Measurements from ENCODE around the gene MAGI1. TPM values are rescaled to one million over a fixed set of nuclear protein-coding genes. Genes with fewer than 3 reads are reported as not detected.
"Not testable (repeated sequence)": the region's sequence is repeated elsewhere in the genome, so short reads cannot be mapped to it uniquely, and the experiment has no call there.

Gene MAGI1
- total RNA-seq, 1 donor from 2014 or later = 13.7 TPM

- no peak for ATAC-seq
These were observed 424.1 kb downstream of the MAGI1 start for GRCh38 chr3:65614585-65614984.

DNA sequence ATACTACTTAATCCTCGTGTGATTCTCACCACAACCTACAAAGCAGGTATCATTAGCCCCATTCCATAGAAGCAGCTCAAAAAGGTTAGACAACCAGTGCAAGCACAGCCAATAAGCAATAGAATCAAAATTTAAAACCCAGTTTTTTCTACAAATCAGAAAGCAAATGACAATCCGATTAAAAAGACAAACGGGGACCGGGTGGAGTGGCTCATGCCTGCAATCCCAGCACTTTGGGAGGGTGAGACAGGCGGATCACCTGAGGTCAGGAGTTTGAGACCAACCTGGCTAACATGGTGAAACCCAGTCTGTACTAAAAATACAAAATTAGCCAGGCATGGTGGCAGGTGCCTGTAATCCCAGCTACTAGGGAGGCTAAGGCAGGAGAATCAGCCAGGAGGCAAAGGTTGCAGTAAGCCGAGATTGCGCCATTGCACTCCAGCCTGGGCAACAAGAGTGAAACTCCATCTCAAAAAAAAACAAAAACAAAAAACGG lies 430.7 kb downstream of the MAGI1 start:
- not testable (repeated sequence) for ATAC-seq

GRCh38 chr3:65607101-65607500 lies 431.6 kb downstream of the MAGI1 start:
- ATAC-seq = peak; percentile 42

DNA sequence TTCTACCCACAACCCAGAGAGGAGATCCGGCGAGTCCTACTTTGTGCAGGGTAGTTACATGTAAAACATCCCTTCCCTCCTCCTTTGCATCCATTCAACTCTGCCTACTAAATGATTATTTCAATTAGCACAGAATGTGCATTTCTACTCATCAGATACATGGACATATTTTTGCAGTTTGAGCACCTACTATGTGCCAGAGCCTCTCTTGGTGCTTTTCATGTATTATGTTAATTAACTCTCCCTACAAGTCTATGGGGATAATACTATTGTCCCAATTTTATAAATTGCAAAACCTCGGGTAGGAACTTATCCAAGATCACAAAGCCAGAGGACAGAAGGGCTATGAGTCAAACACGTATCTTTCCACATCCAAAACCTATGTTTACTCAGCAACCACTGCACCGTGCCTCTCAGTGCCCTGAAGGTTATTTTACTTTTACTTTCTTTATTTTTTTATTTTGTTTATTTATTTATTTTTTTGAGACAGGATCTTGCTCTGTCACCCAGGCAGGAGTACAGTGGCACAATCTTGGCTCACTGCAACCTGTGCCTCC lies 432.8 kb downstream of the MAGI1 start:
- peak; percentile 75 for ATAC-seq

DNA sequence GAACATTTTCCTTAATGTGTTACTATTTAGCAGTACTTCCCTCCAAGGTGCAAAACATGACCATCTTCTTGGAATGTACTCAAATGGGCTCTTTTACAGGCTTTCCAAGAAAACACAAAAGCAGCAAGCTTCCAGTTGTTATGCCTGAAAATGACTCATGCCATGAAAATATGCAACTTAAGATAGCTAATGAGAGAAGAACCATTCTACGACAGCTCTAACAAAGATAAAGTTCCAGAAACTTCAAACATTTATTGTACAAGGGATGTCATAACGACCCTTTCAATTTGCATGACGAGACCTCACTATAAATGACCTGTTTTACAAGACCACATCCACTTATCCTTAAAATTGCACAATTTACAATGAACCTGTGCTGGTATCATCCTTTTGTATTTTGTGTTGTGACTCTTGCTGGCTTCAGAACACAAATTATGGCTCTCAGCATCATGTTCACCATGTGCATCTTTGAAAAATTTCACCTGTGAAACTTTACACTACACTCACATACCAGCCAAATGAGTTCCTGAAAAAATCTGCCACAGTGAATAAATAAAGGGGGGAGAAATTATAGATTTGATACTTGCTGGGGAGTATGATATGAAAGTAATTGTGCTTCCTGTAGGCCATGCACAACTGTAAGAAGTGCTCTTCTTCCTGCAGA lies 433.7 kb downstream of the MAGI1 start:
- ATAC-seq = no peak

DNA sequence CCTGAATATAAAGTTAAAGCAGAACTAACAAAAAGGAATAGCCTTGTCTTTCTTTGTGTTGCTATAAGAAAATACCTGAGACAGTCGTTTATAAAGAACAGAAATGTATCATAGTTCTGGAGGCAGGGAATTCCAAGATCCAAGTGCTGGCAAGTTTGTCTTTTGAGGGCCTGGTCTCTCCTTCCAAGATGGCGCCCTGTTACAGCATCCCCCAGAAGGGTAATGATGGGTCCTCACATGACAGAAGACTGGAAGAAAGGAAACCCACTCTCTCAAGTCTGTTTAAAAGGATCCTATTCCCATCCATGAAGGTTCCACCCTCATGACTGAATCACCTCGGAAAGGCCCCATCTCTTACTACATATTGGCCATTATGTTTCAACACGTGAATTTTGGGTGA lies 435.1 kb downstream of the MAGI1 start:
- ATAC-seq = no peak

DNA sequence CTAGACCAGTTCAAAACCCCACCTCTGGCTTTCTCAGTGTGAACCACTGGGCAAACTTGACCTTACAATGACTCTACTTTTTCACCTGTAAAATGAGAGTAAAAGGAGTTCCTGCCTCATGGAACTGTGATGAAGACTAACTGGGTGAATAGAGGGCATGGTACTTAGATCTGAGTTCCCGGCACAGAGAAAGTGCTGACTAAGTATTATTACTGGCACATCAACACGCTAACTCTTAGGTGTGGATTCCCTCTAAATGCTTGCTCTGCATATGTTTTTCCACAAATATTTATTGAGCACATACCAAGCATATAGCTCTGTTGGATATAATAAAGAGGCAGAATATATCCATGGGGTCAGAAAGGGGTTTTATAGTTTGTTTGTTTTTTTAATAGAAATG lies 437.8 kb downstream of the MAGI1 start:
- ATAC-seq = no peak

DNA sequence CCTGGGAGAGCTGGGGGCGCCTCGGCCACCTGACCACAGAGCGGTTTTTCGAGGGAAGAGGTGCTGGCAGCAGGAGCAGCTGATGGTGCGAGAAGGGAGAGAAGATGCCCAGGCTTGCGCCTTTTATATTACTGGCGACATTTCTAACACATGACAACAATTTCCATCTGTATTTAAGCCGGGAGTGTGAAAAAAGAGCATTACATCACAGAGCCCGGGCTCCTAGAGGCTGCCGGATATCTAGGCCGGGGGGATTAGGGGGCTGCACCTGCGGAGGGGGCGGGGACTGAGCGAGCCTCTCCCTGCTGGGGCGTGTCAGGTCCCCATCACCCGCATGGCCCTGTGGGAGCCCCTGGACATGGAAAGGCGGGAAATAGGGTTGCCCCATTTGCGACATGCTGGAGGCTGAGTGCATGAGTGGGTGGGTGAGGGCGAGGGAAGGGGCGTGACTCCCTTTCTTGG lies 440.7 kb downstream of the MAGI1 start:
- ATAC-seq = no peak

DNA sequence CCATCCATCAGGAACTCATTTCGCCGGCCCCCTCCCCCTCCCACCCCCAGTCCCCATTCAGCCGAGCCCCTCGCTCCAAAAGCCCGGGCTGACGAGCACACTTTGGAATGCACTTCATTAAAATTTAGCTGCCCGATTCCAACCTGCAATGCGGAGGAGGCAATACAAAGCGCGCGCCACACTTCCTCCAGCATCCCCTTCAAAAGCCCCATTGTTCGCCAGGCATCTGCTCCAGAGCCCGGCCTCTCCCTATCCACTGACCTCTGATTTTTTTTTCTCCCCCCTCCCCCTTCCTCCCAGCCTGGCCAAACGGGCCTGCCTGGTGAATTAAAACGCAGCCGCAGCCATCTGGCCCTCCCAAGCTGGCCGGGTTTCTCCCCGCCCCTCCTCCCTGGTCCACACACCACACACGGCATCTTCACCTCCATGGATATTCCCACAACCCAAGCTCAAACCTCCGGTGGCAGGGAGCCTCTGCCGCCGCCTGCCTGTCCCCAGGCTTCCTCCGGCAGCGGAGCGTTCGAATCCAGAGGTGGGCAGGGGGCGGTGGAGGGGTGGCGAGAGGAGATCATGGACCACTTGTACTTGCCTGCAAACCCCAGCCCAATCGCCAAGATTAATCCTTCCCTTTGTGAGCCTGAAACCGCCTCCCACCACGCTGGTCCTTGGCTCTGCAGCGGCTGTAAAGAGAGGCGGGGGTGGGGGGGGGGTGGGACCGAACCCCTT lies 441.3 kb downstream of the MAGI1 start:
- ATAC-seq = no peak

DNA sequence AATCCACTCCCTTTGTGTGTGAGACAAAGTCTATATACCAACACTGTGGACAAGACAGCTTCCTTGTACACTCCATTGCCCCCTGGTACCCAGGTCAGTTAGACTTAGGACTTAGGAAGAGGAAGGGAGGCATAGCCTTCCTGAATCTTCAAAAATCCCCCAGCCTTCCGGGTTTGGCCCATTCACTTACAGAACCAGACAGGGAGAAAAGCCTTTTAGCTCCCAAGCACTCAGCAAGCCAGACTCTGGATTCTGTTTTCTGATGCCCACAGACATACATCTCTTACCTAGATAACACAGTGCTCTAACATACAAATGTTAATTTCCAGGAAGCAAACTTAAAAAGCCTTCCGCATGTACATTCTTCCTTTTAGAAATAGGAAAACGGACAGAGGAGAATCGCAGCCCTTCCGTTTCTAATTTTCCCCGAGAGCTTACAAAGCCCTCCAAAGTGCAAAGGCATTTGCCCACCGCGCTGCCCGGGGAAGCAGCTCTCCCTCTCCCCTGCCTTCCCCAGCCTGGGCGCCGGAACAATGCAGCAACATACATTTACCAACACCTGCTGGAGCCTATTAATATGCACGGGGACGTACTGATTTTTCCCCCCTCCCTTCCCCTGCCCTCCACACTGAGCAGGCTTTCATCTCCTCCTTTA lies 442.0 kb downstream of the MAGI1 start:
- no peak for ATAC-seq

DNA sequence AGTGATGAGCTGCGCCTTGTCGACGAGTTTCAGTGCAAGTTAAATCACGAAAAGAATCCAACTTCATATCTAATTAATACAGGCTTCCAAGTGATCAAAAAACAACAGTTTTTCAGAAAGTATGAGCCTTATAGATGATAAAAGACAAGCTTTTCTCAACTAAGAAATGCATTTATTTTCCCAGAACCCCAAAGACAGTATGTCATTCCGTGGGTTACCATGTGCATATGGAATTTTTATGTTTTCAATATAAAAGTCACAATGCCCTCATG lies 442.8 kb downstream of the MAGI1 start:
- ATAC-seq = no peak

GRCh38 chr3:65595222-65596028 lies 443.3 kb downstream of the MAGI1 start:
- no peak for ATAC-seq

GRCh38 chr3:65593780-65594752 lies 444.7 kb downstream of the MAGI1 start:
- no peak for ATAC-seq

- ATAC-seq = no peak
These were observed 447.4 kb downstream of the MAGI1 start for GRCh38 chr3:65591313-65591712.

DNA sequence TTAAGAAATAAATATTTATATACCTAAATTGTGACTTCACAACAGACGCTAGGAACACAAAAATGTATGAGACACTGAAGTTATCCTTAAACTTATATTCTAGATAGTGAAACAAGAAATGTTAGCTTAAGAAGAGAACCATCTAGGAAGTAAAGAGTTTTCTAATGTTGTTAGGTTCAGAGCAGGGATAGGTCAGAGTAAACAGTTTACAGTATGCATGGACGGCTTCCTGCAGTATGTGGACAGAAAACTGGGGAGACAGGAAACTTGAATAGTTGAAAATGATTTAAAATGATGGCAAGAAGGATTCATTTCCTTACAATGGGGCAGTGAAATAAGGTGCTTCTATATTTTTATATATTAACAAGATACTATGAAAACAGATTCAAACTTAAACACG lies 449.8 kb downstream of the MAGI1 start:
- no peak for ATAC-seq

DNA sequence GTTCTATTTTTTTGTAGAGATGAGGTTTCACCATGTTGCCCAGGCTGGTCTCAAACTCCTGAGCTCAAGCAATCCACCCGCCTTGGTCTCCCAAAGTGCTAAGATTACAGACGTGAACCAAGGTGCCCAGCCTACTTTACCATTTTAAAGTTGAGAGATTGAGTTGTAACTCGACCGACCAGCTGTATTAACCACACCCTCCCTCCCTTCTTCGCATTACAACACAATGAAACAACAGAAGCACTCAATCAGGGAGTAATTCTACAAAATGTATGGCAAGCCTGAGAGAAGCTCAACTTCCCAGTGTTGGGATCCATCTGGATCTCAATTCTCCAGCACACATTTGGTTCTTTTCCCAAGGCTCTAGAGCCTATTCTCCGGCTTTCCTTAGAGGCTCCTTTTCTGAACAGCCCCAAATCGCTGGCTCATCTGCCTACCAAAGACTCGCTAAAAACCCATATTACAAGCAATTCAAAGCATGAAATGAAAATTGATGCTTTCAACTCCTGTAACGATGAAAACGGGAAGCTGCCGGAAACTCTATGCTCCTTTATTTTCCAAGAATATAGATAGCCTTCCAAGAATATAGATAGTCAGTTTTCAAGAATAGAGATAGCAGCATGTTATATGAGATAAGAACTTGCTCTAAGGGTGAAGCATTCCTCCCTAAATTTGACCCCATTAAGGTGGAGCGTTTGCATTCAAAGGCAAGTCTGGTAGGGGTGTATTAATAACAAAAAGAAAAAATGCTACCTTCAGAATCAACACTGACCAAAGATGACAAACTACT lies 450.9 kb downstream of the MAGI1 start:
- ATAC-seq = no peak

GRCh38 chr3:65584913-65585312 lies 453.8 kb downstream of the MAGI1 start:
- ATAC-seq = no peak

DNA sequence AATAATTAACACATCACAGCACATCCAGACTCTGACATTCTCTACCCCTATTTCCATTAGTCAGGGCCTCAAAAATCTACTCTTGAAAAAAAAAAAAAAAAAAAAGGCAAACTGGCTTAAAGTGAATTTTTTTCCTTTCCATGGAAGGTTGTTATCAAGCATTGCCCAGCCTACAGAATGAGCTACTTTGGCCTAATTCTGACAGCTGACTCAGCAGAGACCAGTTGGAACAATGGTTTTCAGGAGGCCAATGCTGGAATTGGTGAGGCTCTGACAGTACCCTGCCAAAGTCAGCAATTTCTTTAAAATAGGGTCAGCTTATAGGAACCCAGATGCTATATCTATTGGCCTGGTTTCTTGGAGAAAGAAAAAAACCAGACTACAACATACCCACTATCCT lies 454.7 kb downstream of the MAGI1 start:
- ATAC-seq = no peak

DNA sequence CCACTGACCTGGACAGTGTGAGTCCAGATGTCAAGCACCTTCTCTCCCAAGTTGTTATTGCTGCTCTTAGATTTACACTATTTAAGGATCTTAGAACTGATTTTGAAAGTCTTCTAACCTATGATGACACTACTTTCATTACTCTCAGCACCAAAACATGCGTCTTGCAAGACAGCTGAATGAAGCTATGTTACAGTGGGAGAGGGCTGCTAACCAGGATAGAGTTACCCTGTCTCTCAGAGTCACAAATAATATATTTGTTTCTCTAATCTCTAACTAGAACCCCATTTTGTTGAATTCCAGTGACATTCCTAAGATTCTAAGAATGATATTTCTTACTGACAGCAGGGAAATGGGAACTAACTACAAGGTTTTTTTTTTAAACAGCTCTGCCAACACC lies 455.5 kb downstream of the MAGI1 start:
- ATAC-seq = no peak

- peak; percentile 11 for ATAC-seq
These were observed 456.6 kb downstream of the MAGI1 start for GRCh38 chr3:65582012-65582717.
